Measurements from ENCODE around the gene RAD9B. TPM values are rescaled to one million over a fixed set of nuclear protein-coding genes. Genes with fewer than 3 reads are reported as not detected.

RAD9B gene
- total and polyA plus RNA-seq, 2 of the 13 experiments (the other 11 are each of a cell fraction or from before 2014, with no cell fraction given) = 0.05 to 0.38 TPM

GRCh38 chr12:110468214-110469048, 33.7 kb upstream of the RAD9B start, which contains the start of the genes FAM216A and GPN3 (continued):
- TF ChIP-seq, protein P1, sequence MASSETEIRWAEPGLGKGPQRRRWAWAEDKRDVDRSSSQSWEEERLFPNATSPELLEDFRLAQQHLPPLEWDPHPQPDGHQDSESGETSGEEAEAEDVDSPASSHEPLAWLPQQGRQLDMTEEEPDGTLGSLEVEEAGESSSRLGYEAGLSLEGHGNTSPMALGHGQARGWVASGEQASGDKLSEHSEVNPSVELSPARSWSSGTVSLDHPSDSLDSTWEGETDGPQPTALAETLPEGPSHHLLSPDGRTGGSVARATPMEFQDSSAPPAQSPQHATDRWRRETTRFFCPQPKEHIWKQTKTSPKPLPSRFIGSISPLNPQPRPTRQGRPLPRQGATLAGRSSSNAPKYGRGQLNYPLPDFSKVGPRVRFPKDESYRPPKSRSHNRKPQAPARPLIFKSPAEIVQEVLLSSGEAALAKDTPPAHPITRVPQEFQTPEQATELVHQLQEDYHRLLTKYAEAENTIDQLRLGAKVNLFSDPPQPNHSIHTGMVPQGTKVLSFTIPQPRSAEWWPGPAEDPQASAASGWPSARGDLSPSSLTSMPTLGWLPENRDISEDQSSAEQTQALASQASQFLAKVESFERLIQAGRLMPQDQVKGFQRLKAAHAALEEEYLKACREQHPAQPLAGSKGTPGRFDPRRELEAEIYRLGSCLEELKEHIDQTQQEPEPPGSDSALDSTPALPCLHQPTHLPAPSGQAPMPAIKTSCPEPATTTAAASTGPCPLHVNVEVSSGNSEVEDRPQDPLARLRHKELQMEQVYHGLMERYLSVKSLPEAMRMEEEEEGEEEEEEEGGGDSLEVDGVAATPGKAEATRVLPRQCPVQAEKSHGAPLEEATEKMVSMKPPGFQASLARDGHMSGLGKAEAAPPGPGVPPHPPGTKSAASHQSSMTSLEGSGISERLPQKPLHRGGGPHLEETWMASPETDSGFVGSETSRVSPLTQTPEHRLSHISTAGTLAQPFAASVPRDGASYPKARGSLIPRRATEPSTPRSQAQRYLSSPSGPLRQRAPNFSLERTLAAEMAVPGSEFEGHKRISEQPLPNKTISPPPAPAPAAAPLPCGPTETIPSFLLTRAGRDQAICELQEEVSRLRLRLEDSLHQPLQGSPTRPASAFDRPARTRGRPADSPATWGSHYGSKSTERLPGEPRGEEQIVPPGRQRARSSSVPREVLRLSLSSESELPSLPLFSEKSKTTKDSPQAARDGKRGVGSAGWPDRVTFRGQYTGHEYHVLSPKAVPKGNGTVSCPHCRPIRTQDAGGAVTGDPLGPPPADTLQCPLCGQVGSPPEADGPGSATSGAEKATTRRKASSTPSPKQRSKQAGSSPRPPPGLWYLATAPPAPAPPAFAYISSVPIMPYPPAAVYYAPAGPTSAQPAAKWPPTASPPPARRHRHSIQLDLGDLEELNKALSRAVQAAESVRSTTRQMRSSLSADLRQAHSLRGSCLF (CRISPR knock-in tag; IDR thresholded peaks at IDR 0.05; ENCODE audit: borderline replicate concordance) = no peak
- TF ChIP-seq ZNF782 (CRISPR knock-in tag; IDR thresholded peaks at IDR 0.05; ENCODE audit: borderline replicate concordance) (peak; percentile 73; the same call in 1 of the 2 replicates), SNAI1 (CRISPR knock-in tag; IDR thresholded peaks at IDR 0.05; ENCODE audit: borderline replicate concordance) (no peak), TMF1 (CRISPR knock-in tag; IDR thresholded peaks at IDR 0.05; ENCODE audit: low read depth) (no peak), RBAK (CRISPR knock-in tag; IDR thresholded peaks at IDR 0.05) (no peak), ZNF142 (CRISPR knock-in tag; IDR thresholded peaks at IDR 0.05) (no peak; the same call in 1 of the 2 replicates), IKZF1 (IDR thresholded peaks at IDR 0.05) (no peak), NRL (CRISPR knock-in tag; IDR thresholded peaks at IDR 0.05; ENCODE audit: borderline replicate concordance) (no peak; the same call in 1 of the 2 replicates), ZNF460 (CRISPR knock-in tag; IDR thresholded peaks at IDR 0.05; ENCODE audit: borderline replicate concordance) (peak; percentile 8; the same call in 1 of the 2 replicates), E2F2 (CRISPR knock-in tag; IDR thresholded peaks at IDR 0.05; ENCODE audit: borderline replicate concordance) (no peak), ZBTB1 (CRISPR knock-in tag; IDR thresholded peaks at IDR 0.05; ENCODE audit: borderline replicate concordance) (no peak), ATF5 (CRISPR knock-in tag; IDR thresholded peaks at IDR 0.05; ENCODE audit: low read depth) (no peak), LCORL (IDR thresholded peaks at IDR 0.05) (no peak), LCORL (CRISPR knock-in tag; IDR thresholded peaks at IDR 0.05) (no peak; the same call in 1 of the 2 replicates), ZNF577 (CRISPR knock-in tag; IDR thresholded peaks at IDR 0.05; ENCODE audit: borderline replicate concordance, low read depth) (no peak)

Data from HepG2 (cell line).